K562 (cell line): ENCODE measurements around the gene SRP9. TPM values are rescaled to one million over a fixed set of nuclear protein-coding genes. Genes with fewer than 3 reads are reported as not detected.

Source experiments
- ARID2 ChIP-seq: fragments of 450-650 bp; IDR thresholded peaks from 2 replicates; pipeline ENCODE4 v1.6.1; 2017; ENCODE audit warnings: antibody characterized with exemption, mild to moderate bottlenecking
- BRF1 ChIP-seq: IDR thresholded peaks from 3 replicates; pipeline ENCODE4 v1.6.1; 2011; ENCODE audit warnings: borderline replicate concordance, mild to moderate bottlenecking; ENCODE audit not compliant: insufficient read length; ENCODE audit errors: extremely low read depth
- CREM ChIP-seq: IDR thresholded peaks from 2 replicates; pipeline ENCODE4 v1.6.1; 2014; ENCODE audit warnings: antibody characterized with exemption, low read depth
- DNMT1 ChIP-seq: fragments of 450-650 bp; IDR thresholded peaks from 2 replicates; pipeline ENCODE4 v1.6.1; 2016; ENCODE audit warnings: antibody characterized with exemption, mild to moderate bottlenecking
- ETS2 ChIP-seq: IDR thresholded peaks from 2 replicates; pipeline ENCODE4 v1.6.1; 2016; ENCODE audit warnings: borderline replicate concordance, missing genetic modification characterization, mild to moderate bottlenecking, moderate library complexity, missing compliant biosample characterization; ENCODE audit not compliant: poor library complexity, severe bottlenecking
- FUS ChIP-seq: fragments of 200-400 bp; formaldehyde crosslinking; optimal IDR thresholded peaks from 2 replicates; pipeline ENCODE3; 2017; ENCODE audit warnings: low read depth, low read length
- MCM2 ChIP-seq: fragments of 450-650 bp; IDR thresholded peaks from 2 replicates; pipeline ENCODE4 v1.6.1; 2017; ENCODE audit warnings: low read depth, mild to moderate bottlenecking
- NKRF ChIP-seq: fragments of 450-650 bp; IDR thresholded peaks from 2 replicates; pipeline ENCODE4 v1.6.1; 2016; ENCODE audit warnings: borderline replicate concordance
- NRF1 ChIP-seq, 2 experiments: fragments of 450-650 bp; IDR thresholded peaks in 1 of 2; conservative IDR thresholded peaks in 1 of 2; 2 replicates each; pipeline ENCODE4 v1.6.1; 2014; ENCODE audit warnings: mild to moderate bottlenecking in 2 of 2
- PTBP1 ChIP-seq: fragments of 200-400 bp; formaldehyde crosslinking; IDR thresholded peaks from 2 replicates; pipeline ENCODE4 v1.6.1; 2017; ENCODE audit warnings: low read depth, low read length
- THAP7 ChIP-seq: fragments of 250-450 bp; sonication (Bioruptor Pico); IDR thresholded peaks from 2 replicates; pipeline ENCODE4 v1.5.0; 2021
- WHSC1 ChIP-seq: IDR thresholded peaks from one replicate; pipeline ENCODE4 v1.6.1; 2012; ENCODE audit warnings: low read length, control low read depth, inconsistent platforms
- ZNF134 ChIP-seq: fragments of 250-450 bp; sonication (Bioruptor Pico); conservative IDR thresholded peaks from 2 replicates; pipeline ENCODE4 v1.4.0; 2020
- ZNF174 ChIP-seq: fragments of 250-450 bp; sonication (Bioruptor Pico); IDR thresholded peaks from 2 replicates; pipeline ENCODE4 v1.4.0; 2020; ENCODE audit warnings: mild to moderate bottlenecking
- ZNF184 ChIP-seq: sonication (generic); formaldehyde crosslinking; IDR thresholded peaks from 2 replicates; pipeline ENCODE4 v1.5.0; 2020; ENCODE audit warnings: missing genetic modification reagents
- ZNF551 ChIP-seq: fragments of 250-450 bp; sonication (Bioruptor Pico); IDR thresholded peaks from 2 replicates; pipeline ENCODE4 v1.5.0; 2021; ENCODE audit warnings: mild to moderate bottlenecking, moderate library complexity
- ZNF639 ChIP-seq, 2 experiments: fragments of 200-800 bp in 1 of 2; sonication (Bioruptor generic) in 1 of 2; sonication (generic) in 1 of 2; formaldehyde crosslinking in 1 of 2; IDR thresholded peaks in 1 of 2; conservative IDR thresholded peaks in 1 of 2; 2 replicates each; pipeline versions ENCODE4 v1.5.0 to v1.6.1; 2016 to 2020; ENCODE audit warnings: missing compliant biosample characterization in 1 of 2, missing genetic modification characterization in 1 of 2, missing genetic modification reagents in 1 of 2
- polyA plus RNA-seq, 8 experiments: library from polyadenylated mRNA; depleted of rRNA in 4 of 8; stranded (reverse) in 5 of 8; unstranded in 3 of 8; fragments of >200 nt; fragmentation: Nextera tagmentation in 2 of 8; fragmentation: Illumina TruSeq in 1 of 8; extraction: Ambion mirVana in 2 of 8; extraction: Trizol in 1 of 8; gene quantifications; 2 replicates each; pipeline versions ENCODE4 v1.2.1 to v1.2.3, GENCODE V29; 2011 to 2014; ENCODE audit warnings: inconsistent platforms in 1 of 8, missing spikeins in 1 of 8
- total RNA-seq, 7 experiments: library from RNA; depleted of rRNA in 6 of 7; stranded (reverse); fragments of >200 nt in 6 of 7; fragmentation: Illumina TruSeq in 2 of 7; extraction: Trizol in 2 of 7; gene quantifications; 2 replicates each; pipeline versions ENCODE4 v1.2.1 to v1.2.3, GENCODE V29; 2011 to 2021; ENCODE audit warnings: low replicate concordance in 1 of 7
- TF ChIP-seq, protein P1 (sequence below): fragments of 250-450 bp; sonication (Bioruptor Pico); IDR thresholded peaks from 2 replicates; pipeline ENCODE4 v1.4.0; 2020

The SRP9 gene
- total and polyA plus RNA-seq, 9 of the 15 experiments (the other 6 are each of a cell fraction or from before 2014, with no cell fraction given): 273 to 1,892 (median 668) TPM

- TF ChIP-seq ZNF184 (CRISPR knock-in tag): no peak
- TF ChIP-seq CREM: peak; percentile 89
- TF ChIP-seq WHSC1: no peak
- no peak for TF ChIP-seq ZNF174 (CRISPR knock-in tag)
- no peak for TF ChIP-seq MCM2
- TF ChIP-seq, protein P1, sequence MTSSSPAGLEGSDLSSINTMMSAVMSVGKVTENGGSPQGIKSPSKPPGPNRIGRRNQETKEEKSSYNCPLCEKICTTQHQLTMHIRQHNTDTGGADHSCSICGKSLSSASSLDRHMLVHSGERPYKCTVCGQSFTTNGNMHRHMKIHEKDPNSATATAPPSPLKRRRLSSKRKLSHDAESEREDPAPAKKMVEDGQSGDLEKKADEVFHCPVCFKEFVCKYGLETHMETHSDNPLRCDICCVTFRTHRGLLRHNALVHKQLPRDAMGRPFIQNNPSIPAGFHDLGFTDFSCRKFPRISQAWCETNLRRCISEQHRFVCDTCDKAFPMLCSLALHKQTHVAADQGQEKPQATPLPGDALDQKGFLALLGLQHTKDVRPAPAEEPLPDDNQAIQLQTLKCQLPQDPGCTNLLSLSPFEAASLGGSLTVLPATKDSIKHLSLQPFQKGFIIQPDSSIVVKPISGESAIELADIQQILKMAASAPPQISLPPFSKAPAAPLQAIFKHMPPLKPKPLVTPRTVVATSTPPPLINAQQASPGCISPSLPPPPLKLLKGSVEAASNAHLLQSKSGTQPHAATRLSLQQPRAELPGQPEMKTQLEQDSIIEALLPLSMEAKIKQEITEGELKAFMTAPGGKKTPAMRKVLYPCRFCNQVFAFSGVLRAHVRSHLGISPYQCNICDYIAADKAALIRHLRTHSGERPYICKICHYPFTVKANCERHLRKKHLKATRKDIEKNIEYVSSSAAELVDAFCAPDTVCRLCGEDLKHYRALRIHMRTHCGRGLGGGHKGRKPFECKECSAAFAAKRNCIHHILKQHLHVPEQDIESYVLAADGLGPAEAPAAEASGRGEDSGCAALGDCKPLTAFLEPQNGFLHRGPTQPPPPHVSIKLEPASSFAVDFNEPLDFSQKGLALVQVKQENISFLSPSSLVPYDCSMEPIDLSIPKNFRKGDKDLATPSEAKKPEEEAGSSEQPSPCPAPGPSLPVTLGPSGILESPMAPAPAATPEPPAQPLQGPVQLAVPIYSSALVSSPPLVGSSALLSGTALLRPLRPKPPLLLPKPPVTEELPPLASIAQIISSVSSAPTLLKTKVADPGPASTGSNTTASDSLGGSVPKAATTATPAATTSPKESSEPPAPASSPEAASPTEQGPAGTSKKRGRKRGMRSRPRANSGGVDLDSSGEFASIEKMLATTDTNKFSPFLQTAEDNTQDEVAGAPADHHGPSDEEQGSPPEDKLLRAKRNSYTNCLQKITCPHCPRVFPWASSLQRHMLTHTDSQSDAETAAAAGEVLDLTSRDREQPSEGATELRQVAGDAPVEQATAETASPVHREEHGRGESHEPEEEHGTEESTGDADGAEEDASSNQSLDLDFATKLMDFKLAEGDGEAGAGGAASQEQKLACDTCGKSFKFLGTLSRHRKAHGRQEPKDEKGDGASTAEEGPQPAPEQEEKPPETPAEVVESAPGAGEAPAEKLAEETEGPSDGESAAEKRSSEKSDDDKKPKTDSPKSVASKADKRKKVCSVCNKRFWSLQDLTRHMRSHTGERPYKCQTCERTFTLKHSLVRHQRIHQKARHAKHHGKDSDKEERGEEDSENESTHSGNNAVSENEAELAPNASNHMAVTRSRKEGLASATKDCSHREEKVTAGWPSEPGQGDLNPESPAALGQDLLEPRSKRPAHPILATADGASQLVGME (CRISPR knock-in tag): 0 out of 2 replicates have a peak, but pooled peaks have one; percentile 52
- peak; percentile 62 to 66 for TF ChIP-seq NRF1 (conservative IDR thresholded peaks at IDR 0.05 in 1 of 2, IDR thresholded peaks at IDR 0.05 in 1 of 2)
- peak; percentile 73 for TF ChIP-seq NKRF
- no peak for TF ChIP-seq FUS
- no peak for TF ChIP-seq ZNF551 (CRISPR knock-in tag)
- TF ChIP-seq ZNF639 (CRISPR knock-in tag; conservative IDR thresholded peaks at IDR 0.05 in 1 of 2, IDR thresholded peaks at IDR 0.05 in 1 of 2): peak in 1 of 2 experiments; percentile 89; a peak in 2 of 4 replicates
- TF ChIP-seq BRF1: no peak
- TF ChIP-seq DNMT1: no peak
- no peak for TF ChIP-seq ZNF134 (CRISPR knock-in tag)
- no peak for TF ChIP-seq ARID2
- TF ChIP-seq THAP7 (CRISPR knock-in tag): no peak
- no peak for TF ChIP-seq PTBP1
- no peak for TF ChIP-seq ETS2 (tag)
Measured at GRCh38 chr1:225777583-225778336, at the start of gene SRP9 (continued).
